ENCODE results near the gene ILK. TPM values are rescaled to one million over a fixed set of nuclear protein-coding genes. Genes with fewer than 3 reads are reported as not detected.
A peak's percentile ranks its signal among the peaks of the same experiment; 100 is the strongest.

ILK gene
- total RNA-seq, 1 experiment from 2014 or later: 92.3 TPM

- peak; percentile 29 for DNase-seq (ENCODE audit: unreplicated experiment)
- ChIA-PET POLR2A (interaction anchor here (0.6 to 1.9 kb wide), 2 partner anchors 19 to 557 kb away, joined by 4 read pairs; partner anchors contain the start of gene TPP1), CTCF (interaction anchor here (1.1 kb wide), 1 partner anchor 68 kb away, joined by 3 read pairs; no protein-coding TSS in a partner anchor)
- intact Hi-C loops (cut with micrococcal nuclease): no loop called here
- H3K4me1 Mint-ChIP-seq (ENCODE audit: insufficient read depth, unreplicated experiment): no peaks in the 10 kb centered on the region
- no peaks in the 10 kb centered on the region for H3K9me3 Mint-ChIP-seq (ENCODE audit: unreplicated experiment)
- no peaks in the 10 kb centered on the region for H3K36me3 Mint-ChIP-seq (ENCODE audit: insufficient read depth, unreplicated experiment)
- no peak overlapping the region for H3K27ac Mint-ChIP-seq (ENCODE audit: low read depth, unreplicated experiment)
- no TSS peak for BruUV-seq (replicated peaks)
- no peak overlapping the region for H3K4me3 Mint-ChIP-seq (ENCODE audit: unreplicated experiment)
- no peak for TF ChIP-seq CTCF (IDR thresholded peaks at IDR 0.05; ENCODE audit: unreplicated experiment)
- H3K27me3 Mint-ChIP-seq (ENCODE audit: insufficient read depth, unreplicated experiment): no peaks in the 10 kb centered on the region
Measured at GRCh38 chr11:6637871-6638270, 34.3 kb downstream of the ILK start.

GRCh38 chr11:6638429-6638828 is 34.9 kb downstream of the ILK start:
- BruUV-seq (replicated peaks): no TSS peak
- no peak overlapping the region for H3K27ac Mint-ChIP-seq (ENCODE audit: low read depth, unreplicated experiment)
- H3K4me3 Mint-ChIP-seq (ENCODE audit: unreplicated experiment): no peak overlapping the region
- intact Hi-C loops (cut with micrococcal nuclease): no loop called here
- CTCF ChIA-PET: interaction anchor here (0.7 to 1.1 kb wide), 3 partner anchors 11 to 68 kb away, joined by 3 to 4 read pairs (median 3); no protein-coding TSS in a partner anchor
- TF ChIP-seq CTCF (IDR thresholded peaks at IDR 0.05; ENCODE audit: unreplicated experiment): no peak
- POLR2A ChIA-PET: interaction anchor here (1.9 kb wide), 1 partner anchor 19 kb away, joined by 4 read pairs; the partner anchor contains the start of gene TPP1
- DNase-seq (ENCODE audit: unreplicated experiment): no peak
- H3K9me3 Mint-ChIP-seq (ENCODE audit: unreplicated experiment): no peaks in the 10 kb centered on the region
- H3K27me3 Mint-ChIP-seq (ENCODE audit: insufficient read depth, unreplicated experiment): no peaks in the 10 kb centered on the region
- H3K36me3 Mint-ChIP-seq (ENCODE audit: insufficient read depth, unreplicated experiment): no peaks in the 10 kb centered on the region
- H3K4me1 Mint-ChIP-seq (ENCODE audit: insufficient read depth, unreplicated experiment): no peaks in the 10 kb centered on the region

- CTCF ChIA-PET: interaction anchor here (0.7 kb wide), 1 partner anchor 47 kb away, joined by 3 read pairs; no protein-coding TSS in a partner anchor
Measured at GRCh38 chr11:6640036-6640984, 36.7 kb downstream of the ILK start.

More at GRCh38 chr11:6640036-6640984, 36.7 kb downstream of the ILK start:
- POLR2A ChIA-PET: interaction anchor here (0.6 to 1.9 kb wide), 2 partner anchors 21 to 22 kb away, joined by 3 to 4 read pairs; partner anchors contain the start of gene TPP1
- Mint-ChIP-seq H3K27me3 (ENCODE audit: insufficient read depth, unreplicated experiment) (no peaks in the 10 kb centered on the region), H3K4me1 (ENCODE audit: insufficient read depth, unreplicated experiment) (no peaks in the 10 kb centered on the region), H3K4me3 (ENCODE audit: unreplicated experiment) (no peak overlapping the region), H3K9me3 (ENCODE audit: unreplicated experiment) (no peaks in the 10 kb centered on the region), H3K27ac (ENCODE audit: low read depth, unreplicated experiment) (no peak overlapping the region), H3K36me3 (ENCODE audit: insufficient read depth, unreplicated experiment) (no peaks in the 10 kb centered on the region)
- intact Hi-C loops (cut with micrococcal nuclease): no loop called here
- TF ChIP-seq CTCF (IDR thresholded peaks at IDR 0.05; ENCODE audit: unreplicated experiment): no peak
- BruUV-seq (replicated peaks): no TSS peak
- DNase-seq (ENCODE audit: unreplicated experiment): no peak
